ENCODE measurements around the gene HMGCR.

- TF ChIP-seq, protein P1, sequence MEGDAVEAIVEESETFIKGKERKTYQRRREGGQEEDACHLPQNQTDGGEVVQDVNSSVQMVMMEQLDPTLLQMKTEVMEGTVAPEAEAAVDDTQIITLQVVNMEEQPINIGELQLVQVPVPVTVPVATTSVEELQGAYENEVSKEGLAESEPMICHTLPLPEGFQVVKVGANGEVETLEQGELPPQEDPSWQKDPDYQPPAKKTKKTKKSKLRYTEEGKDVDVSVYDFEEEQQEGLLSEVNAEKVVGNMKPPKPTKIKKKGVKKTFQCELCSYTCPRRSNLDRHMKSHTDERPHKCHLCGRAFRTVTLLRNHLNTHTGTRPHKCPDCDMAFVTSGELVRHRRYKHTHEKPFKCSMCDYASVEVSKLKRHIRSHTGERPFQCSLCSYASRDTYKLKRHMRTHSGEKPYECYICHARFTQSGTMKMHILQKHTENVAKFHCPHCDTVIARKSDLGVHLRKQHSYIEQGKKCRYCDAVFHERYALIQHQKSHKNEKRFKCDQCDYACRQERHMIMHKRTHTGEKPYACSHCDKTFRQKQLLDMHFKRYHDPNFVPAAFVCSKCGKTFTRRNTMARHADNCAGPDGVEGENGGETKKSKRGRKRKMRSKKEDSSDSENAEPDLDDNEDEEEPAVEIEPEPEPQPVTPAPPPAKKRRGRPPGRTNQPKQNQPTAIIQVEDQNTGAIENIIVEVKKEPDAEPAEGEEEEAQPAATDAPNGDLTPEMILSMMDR (IDR thresholded peaks at IDR 0.05; ENCODE audit: low read depth, low read length, poor library complexity, severe bottlenecking), result peak; percentile 48
- TF ChIP-seq EZH2phosphoT487 (IDR thresholded peaks at IDR 0.05; ENCODE audit: borderline replicate concordance, low read length), result no peak
These were observed at the start of gene HMGCR for GRCh38 chr5:75336615-75337336.

Measured in DOHH2 (cell line).